Gastroesophageal sphincter (tissue), 4 donors: ENCODE data around the gene ZMIZ1. TPM values are rescaled to one million over a fixed set of nuclear protein-coding genes. Genes with fewer than 3 reads are reported as not detected.

Experiments used
- ATAC-seq: fragments of 150-250 bp; one replicate; pipeline ENCODE4 v1.9.1; 2016; ENCODE audit warnings: mild to moderate bottlenecking, moderate library complexity
- H3K27ac ChIP-seq, 4 donors: fragments of 200-600 bp; sonication (generic) in 3 of 4; 1 replicate in 3 of 4; 2 replicates in 1 of 4; pipeline ENCODE4 v1.5.1; 2016 to 2019
- H3K27me3 ChIP-seq: fragments of 200-600 bp; sonication (generic); one replicate; pipeline ENCODE4 v1.5.1; 2019
- H3K36me3 ChIP-seq, 2 donors: fragments of 200-600 bp; sonication (generic); one replicate each; pipeline ENCODE4 v1.5.1; 2019; ENCODE audit warnings: control low read depth in 1 of 2
- H3K4me1 ChIP-seq, 3 donors: fragments of 200-600 bp; sonication (generic); 1 replicate in 2 of 3; 2 replicates in 1 of 3; pipeline ENCODE4 v1.5.1; 2016 to 2019; ENCODE audit warnings: control low read depth in 2 of 3
- H3K4me3 ChIP-seq, 2 donors: fragments of 200-600 bp; sonication (generic); one replicate each; pipeline ENCODE4 v1.5.1; 2019; ENCODE audit warnings: mild to moderate bottlenecking in 1 of 2, moderate library complexity in 1 of 2
- H3K9me3 ChIP-seq, 3 donors: fragments of 200-600 bp; sonication (generic); one replicate each; pipeline ENCODE4 v1.5.1; 2017 to 2019; ENCODE audit warnings: control low read depth in 2 of 3
- CTCF ChIP-seq, 4 experiments: fragments of 200-600 bp in 2 of 4; fragments of 450-650 bp in 2 of 4; sonication (generic) in 1 of 4; IDR thresholded peaks; one replicate each; pipeline ENCODE4 v1.5.1; 2017 to 2019; ENCODE audit warnings: antibody characterized with exemption in 4 of 4, mild to moderate bottlenecking in 2 of 4, moderate library complexity in 2 of 4
- EP300 ChIP-seq: sonication (generic); formaldehyde crosslinking; IDR thresholded peaks from one replicate; pipeline ENCODE4 v1.6.1; 2017; ENCODE audit warnings: antibody characterized with exemption, mild to moderate bottlenecking
- POLR2A ChIP-seq, 2 donors: fragments of 450-650 bp; IDR thresholded peaks; one replicate each; pipeline ENCODE4 v1.6.1; 2017; ENCODE audit warnings: antibody characterized with exemption in 2 of 2, mild to moderate bottlenecking in 2 of 2, moderate library complexity in 1 of 2
- POLR2AphosphoS5 ChIP-seq: sonication (generic); formaldehyde crosslinking; IDR thresholded peaks from one replicate; pipeline ENCODE4 v1.6.1; 2017; ENCODE audit warnings: antibody characterized with exemption
- WGBS, 2 donors: methylation state at CpG; one replicate each; pipeline ENCODE4 v1.1.5; 2018; ENCODE audit warnings: low coverage in 1 of 2; 5-methylcytosine and 5-hydroxymethylcytosine counted together
- total RNA-seq, 4 donors: library from RNA; depleted of rRNA; stranded (reverse); fragments of >200 nt; gene quantifications; one replicate each; pipeline ENCODE4 v1.1.0, GENCODE V29; 2016

The ZMIZ1 gene
- total RNA-seq, 4 donors from 2014 or later: 36.3 to 79.2 (median 67.1) TPM

GRCh38 chr10:79170993-79171392 lies 102.2 kb downstream of the ZMIZ1 start:
- ATAC-seq: no peak
- H3K36me3 ChIP-seq: peaks cover 0 to 70% of the 10 kb centered on the region in 2 donors
- TF ChIP-seq POLR2AphosphoS5 (no peak), POLR2A (IDR thresholded peaks at IDR 0.05) (no peak), EP300 (no peak), CTCF (IDR thresholded peaks at IDR 0.05) (no peak)
- WGBS, 2 donors: 60% methylated on average over 1 of the region's 9 CpGs; no CpG with 5 or more reads in 1 of the 2 donors
- H3K27ac ChIP-seq: peak overlapping the region in 3 of 4 donors; percentile 50 to 61 (median 58)
- peaks cover 0 to 78% (median 30%) of the 10 kb centered on the region in 3 donors for H3K4me1 ChIP-seq
- H3K27me3 ChIP-seq: no peaks in the 10 kb centered on the region
- no peaks in the 10 kb centered on the region for H3K9me3 ChIP-seq
- H3K4me3 ChIP-seq: no peak overlapping the region

GRCh38 chr10:79171504-79171903 lies 102.7 kb downstream of the ZMIZ1 start:
- H3K4me3 ChIP-seq: no peak overlapping the region
- H3K36me3 ChIP-seq: peaks cover 0 to 65% of the 10 kb centered on the region in 2 donors
- H3K27ac ChIP-seq: peak overlapping the region in 3 of 4 donors; percentile 50 to 61 (median 58)
- no peaks in the 10 kb centered on the region for H3K9me3 ChIP-seq
- no peaks in the 10 kb centered on the region for H3K27me3 ChIP-seq
- 100% methylated on average over 1 to 2 of the region's 5 CpGs for WGBS, 2 donors
- TF ChIP-seq EP300 (no peak), CTCF (IDR thresholded peaks at IDR 0.05) (no peak), POLR2A (IDR thresholded peaks at IDR 0.05) (no peak), POLR2AphosphoS5 (no peak)
- no peak for ATAC-seq
- peaks cover 3 to 78% (median 30%) of the 10 kb centered on the region in 3 donors for H3K4me1 ChIP-seq

- Histone ChIP-seq H3K27ac (peak overlapping the region in 1 of 4 donors; percentile 32), H3K4me1 (peaks cover 7 to 78% (median 42%) of the 10 kb centered on the region in 3 donors), H3K36me3 (peaks cover 0 to 51% of the 10 kb centered on the region in 2 donors), H3K27me3 (no peaks in the 10 kb centered on the region), H3K9me3 (no peaks in the 10 kb centered on the region), H3K4me3 (no peak overlapping the region)
- WGBS, 2 donors: 97 to 100% methylated on average over 1 to 3 of the region's 5 CpGs
- no peak for ATAC-seq
- no peak for TF ChIP-seq POLR2AphosphoS5
- TF ChIP-seq POLR2A (IDR thresholded peaks at IDR 0.05): no peak
- no peak for TF ChIP-seq EP300
- no peak for TF ChIP-seq CTCF (IDR thresholded peaks at IDR 0.05)
Measured at GRCh38 chr10:79172881-79173280, 104.1 kb downstream of the ZMIZ1 start.

GRCh38 chr10:79173582-79174262 lies 105.0 kb downstream of the ZMIZ1 start:
- WGBS, 2 donors: 95 to 100% methylated on average over 5 to 8 of the region's 10 CpGs
- Histone ChIP-seq H3K9me3 (no peaks in the 10 kb centered on the region), H3K27me3 (no peaks in the 10 kb centered on the region), H3K27ac (peak overlapping the region in 3 of 4 donors; percentile 12 to 82 (median 78)), H3K36me3 (peaks cover 0 to 43% of the 10 kb centered on the region in 2 donors), H3K4me3 (no peak overlapping the region), H3K4me1 (peaks cover 15 to 86% (median 51%) of the 10 kb centered on the region in 3 donors)
- ATAC-seq: no peak
- TF ChIP-seq CTCF (IDR thresholded peaks at IDR 0.05) (no peak), POLR2AphosphoS5 (no peak)

- Histone ChIP-seq H3K27ac (peak overlapping the region in 3 of 4 donors; percentile 74 to 82 (median 78)), H3K9me3 (no peaks in the 10 kb centered on the region), H3K4me3 (no peak overlapping the region), H3K4me1 (peaks cover 16 to 98% (median 69%) of the 10 kb centered on the region in 3 donors), H3K36me3 (peaks cover 0 to 27% of the 10 kb centered on the region in 2 donors), H3K27me3 (no peaks in the 10 kb centered on the region)
- no peak for ATAC-seq
- 0 to 60% methylated on average over 5 to 6 of the region's 10 CpGs for WGBS, 2 donors
- TF ChIP-seq POLR2AphosphoS5 (peak; percentile 5), EP300 (no peak)
Measured at GRCh38 chr10:79176052-79176501, 107.3 kb downstream of the ZMIZ1 start.
